GM18907 (cell line): ENCODE results near the gene PLEKHA7.

ENCODE experiments used
- ATAC-seq: cut with Tn5 transposase; IDR thresholded peaks from one replicate; pipeline ENCODE4 v1.9.1; 2021; ENCODE audit warnings: mild to moderate bottlenecking, moderate library complexity; ENCODE audit not compliant: unreplicated experiment

Gene PLEKHA7

DNA sequence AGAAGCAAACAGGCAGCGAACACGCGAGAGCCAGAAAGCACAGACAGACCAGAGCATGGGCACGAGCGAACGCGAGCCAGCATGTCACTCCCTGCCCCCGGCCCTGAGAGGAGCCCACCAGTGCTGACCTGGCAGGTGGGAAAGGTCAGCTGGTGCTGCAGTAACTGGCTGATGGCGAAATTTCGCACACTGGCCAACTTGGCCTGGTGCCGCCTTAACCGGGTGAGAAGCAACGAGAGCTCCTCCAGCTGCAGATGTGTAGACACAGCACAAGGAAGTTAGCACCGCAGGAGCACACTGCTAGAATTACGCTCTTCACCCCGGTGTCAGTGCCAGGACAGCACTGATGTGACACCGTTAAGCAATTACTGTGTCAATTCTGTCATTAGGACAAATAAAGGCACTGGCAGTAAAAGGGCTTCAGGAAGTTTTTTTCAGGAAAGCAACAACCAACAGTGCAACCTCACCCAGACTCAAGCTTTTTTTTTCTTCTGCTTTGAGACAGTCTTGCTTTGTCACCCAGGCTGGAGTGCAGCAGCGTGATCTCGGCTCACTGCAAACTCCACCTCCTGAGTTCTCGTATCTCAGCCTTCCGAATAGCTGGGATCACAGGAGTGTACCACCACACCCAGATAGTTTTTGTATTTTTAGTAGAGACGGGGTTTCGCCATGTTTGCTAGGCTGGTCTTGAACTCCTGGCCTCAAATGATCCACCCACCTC, 199.0 kb downstream of the PLEKHA7 start:
- no peak for ATAC-seq

DNA sequence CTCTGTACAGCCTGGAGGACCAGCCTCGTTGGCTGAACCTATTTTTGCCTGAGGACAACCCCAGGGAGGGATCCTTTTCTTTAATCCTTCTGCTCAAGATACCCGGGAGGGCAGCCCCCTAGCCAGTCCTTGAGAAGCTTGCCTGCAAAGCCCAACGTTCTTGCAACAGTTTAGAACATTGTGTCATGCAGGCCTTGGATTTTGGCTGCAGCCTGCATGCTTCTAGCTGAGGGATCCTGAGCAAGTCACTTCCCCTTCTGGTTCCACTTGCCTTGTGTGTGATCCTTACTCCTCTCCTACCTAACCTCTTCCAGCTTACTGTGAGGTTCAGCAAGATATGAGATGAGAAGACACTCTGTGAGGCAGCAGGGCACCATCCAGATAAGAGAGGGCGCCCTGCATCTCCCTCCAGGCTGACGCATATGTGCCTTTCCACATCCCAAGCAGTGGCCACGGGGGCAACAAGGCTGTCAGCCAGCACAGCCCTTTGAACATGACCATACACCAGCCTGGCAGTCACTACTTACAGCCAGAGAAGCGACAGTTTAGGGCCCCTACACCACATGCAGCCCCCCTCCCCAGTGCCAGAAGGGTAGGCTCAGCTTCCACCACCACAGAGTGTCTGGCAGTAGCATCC, 199.7 kb downstream of the PLEKHA7 start:
- ATAC-seq = no peak

DNA sequence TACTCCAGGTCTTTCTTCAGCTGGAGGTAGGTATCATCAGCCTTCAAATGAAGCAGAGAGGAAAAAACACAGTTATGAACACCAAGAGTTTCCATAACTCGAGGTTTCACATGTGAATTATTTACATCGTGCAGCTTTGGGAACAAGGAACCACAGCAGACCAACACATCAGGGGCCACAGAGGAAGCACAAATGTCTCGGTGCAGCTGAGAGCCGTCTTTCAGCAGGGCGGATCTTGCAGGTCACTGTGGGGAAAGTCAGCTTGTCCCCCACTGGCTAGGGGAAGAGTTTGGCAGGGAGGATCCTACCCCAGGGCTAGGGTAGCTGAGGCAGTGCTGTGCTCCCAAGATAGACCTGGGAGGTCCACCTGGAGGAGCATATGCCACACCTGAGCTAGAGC, 201.1 kb downstream of the PLEKHA7 start:
- ATAC-seq = no peak

DNA sequence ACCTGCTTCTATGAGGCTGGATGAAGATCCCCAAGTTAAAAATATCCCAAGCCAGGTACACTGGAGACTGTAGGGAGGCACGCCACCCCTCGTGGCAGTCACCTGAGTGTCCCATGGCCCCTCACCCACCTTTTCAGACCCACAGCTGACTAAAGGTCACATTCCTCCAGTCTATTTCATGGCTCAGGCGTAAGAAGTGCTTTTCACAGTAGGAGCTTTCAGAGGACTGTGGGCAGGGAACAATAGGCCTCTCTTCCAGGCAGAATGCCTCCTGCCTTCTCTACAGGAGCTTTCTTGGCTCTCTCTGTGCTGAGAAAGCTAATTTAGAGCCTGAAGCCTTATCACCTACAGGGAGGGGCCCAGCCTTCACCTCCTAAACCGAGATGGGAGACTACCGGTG, 201.9 kb downstream of the PLEKHA7 start:
- no peak for ATAC-seq

DNA sequence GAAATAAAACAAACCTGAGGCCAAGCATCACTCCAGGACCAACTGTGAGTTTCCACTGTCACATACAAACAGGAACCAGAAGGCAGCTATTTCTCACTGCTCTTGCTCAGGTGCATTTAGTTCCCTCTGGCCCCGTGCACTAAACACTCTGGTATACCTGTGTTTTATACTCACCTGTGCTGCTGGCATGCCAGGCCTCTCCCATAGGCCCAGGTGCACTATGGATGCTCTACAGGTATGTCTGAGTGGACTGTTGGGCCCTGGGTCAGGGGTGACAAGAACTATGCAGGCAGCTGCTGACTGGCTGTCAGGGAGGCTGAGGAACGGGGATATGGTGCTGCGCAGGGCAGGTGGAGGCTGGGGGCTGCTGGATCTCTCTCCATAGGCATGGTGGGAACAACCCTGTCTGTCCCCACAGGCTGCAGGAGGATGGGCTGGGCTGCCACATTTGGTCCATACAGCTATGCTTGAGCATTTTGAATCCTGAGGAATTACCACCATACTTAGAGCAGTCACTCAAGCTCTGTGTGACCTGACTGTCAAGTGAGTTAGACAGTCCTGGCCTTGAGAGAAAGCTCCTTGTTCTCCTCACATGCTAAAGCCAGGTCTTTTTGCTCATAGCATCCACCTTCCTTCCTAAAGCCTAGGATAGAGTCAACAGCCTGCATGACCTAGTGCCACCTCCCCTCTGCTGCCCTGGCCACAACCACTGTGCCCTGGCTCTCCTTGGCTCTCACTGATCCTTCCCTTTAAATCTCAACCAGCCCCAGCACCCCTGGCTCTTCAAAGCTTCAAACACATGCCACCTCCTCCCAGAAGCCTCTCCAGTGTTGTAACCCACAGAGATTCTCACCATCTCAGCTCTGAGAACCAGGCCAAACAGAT, 202.8 kb downstream of the PLEKHA7 start:
- ATAC-seq = no peak

DNA sequence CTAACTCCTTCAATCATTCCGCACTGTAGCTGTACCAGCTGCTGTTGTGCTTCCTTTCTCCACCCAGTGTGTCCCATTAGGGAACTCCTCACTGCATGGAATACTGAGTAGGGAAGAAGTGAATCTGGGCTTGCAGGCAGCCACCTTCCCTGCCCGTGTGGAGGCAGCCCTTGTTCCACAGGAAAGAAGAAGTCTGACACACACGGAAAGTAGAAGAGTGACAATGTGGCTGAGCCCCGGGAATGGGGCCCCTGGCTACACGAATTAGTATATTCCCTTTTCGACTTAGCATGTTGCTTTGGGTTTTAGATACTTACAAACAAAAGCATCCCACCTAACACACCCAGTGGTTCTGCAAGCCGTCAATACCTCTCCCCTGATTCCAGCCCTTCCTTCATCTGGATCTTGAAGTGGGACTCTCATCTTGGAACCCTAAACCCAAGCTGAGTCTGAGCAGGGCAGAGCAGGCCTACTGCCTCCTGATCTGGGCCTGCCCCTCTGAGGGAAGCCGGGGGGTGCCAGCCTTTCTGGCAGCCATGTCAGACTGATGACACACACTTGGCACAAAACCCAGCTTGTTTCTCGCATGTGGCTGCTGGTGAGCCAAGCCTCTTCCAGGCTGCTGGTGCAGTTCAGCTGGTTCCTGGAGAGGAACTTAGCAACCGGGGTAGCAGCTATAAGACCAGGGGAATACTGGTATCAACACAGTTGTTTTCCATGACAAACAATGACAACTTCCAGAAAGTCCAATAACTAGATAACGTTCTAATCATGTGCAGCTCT, 204.1 kb downstream of the PLEKHA7 start:
- ATAC-seq = no peak

DNA sequence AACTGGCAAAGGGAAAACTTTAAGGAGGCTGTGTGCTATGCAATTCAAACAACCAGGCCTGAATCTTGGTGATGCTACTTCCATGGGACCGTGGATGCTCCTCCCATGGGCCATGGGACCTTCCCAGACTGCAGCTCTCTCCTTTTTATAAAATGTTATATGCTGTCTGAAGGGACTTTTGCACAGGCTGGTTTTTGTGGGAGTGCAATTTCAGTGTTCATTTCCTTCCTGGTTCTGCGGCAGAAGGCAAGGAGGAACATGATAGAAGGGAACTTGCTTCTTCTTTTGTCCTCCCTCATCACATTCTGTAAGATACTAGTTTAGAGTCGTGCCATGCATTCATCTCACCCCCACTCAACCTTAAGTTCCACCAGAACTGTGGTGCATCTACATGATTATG, 206.9 kb downstream of the PLEKHA7 start:
- no peak for ATAC-seq

DNA sequence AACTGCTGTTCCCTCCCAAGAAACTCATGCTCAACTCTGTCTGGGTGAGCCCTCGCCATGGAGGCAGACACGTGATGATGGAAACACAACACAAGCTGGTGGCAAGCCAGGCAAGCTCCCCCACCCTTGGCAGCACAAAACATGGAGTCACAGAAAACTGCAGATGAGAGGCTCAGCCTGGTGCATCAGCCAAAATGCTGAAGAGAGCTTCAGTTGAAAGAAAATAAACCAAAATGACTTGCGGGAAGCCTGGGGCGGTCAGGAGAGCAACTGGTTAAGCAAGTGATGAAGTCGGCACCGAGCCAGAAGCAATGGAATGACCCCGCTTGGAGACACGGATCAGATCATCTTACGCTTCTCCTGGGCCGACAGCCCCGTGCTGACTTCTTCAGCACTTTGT, 207.4 kb downstream of the PLEKHA7 start:
- ATAC-seq = no peak

DNA sequence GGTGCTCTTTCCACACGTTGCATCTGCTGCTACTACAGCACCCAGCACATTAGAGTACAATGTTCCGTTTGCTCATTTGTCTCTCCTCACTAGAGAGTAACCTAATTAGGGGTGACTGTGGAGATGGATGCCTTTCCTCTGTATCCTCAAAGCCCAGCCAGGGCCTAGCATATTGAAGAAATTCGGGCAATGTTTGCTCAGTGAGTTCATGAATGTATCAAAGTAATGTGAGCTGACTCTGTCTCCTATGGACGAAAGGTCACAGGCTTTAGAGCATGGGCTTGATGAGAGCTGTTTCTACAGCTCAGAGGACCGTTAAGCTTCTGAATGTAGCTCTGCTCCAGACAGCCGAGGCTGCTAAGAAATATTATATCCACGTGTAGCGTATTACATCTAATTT, 208.3 kb downstream of the PLEKHA7 start:
- no peak for ATAC-seq

DNA sequence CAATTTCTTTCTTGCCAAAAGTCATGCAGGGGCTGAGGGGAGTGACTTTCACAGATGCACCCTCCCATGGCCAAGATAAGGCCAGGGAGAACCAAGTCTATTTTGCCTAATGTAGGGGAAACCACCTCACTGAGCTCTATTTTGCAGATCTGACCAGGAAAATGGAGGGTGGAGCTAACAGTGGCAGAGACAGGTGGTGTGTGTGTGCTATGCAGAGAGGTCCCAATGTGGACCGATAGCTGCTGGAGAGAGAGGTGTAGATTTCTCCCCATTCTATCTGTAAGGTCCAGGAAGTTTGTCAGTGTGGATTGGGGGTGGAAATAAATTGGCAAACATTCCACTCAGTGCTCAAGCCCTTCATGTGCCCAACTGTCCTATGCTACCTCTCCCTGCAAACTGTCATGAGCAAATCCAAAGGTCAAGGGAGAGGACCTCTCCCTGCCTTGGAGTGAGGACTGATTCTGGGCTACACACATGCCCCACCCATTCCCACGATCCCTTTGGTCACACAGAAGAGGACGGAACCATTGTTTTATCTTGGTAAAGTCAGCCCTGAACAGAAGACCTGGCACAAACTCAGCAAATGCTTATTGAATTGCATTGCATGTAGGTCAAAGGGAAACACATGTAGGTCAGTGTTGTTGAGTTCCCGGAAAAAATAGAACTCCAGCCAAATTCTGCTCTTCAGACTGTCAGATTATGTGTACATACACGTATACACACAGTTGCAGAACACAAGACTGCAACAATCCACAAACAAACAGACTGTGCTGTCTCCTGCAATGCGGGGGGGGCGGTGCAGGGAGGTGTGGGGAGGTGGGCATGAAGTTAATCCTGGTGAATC, 209.9 kb downstream of the PLEKHA7 start:
- no peak for ATAC-seq

DNA sequence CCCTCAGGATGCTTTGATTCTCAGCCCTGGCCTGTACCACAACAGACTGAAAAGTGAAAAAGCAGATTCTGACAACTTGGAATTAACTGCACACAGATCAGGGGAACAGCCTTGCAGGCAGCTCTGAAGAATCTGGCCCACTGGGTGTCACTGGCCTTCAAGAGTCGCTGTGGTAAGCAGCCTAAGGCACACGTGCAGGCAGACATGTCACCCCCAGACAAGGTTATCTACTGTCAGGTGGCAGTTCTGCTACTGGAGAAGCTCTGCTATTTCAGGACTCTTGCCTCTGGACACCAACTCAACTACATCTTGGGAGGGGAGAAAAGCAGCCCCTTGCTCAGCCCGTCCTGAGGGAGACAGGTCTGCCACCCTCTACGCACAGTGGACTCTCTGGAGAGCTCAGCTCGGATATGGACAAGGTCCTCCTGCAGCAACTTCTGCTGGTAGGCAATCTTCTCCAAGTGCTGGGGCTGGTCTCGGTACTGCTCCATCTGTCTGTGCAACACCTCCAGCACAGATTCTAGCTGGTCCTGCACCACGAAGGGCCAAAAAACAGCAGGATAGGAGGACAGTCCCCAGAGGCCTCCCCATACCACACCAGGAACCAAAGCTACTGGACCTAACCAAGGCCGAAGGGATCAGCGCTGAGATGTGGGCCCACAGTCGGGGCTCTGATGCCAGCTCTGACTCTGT, 212.8 kb downstream of the PLEKHA7 start:
- no peak for ATAC-seq

DNA sequence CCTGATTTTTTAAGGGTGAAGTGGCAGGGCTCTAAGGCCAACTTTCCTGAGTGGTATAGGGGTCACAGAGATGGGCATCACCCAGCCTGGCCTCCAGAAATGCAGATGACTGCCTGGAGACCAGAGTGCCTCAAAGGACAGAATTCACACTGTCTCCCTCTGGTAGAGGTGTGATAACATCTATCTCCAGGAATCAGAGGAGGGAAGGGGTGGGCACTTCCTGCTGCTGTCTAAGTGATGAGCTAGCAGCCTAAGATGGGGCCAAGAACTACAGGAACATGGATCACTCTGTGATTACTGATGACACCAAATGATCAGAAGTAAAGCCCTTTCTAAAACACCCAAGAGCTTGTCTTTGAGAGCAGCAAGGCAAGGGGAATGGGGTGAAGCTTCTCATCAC, 213.8 kb downstream of the PLEKHA7 start:
- ATAC-seq = no peak

DNA sequence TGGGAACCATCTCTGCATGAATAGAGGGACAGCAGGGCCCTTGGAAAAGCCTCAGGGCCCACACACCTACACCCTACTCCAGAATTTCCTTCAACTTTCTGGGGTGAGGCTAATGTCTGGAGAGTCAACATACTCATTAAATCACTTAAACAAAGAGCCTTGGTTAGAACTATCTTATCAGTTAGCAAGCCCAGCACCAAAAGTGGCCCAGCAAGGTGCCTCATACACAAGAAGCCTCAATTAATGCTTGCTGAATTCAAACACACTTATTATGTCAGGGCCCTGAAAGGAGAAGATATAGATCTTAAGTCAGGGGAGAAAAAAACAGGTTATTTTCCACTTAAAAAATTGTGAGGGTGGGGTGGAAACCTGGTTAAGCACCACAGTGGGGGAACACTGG, 214.3 kb downstream of the PLEKHA7 start:
- no peak for ATAC-seq

DNA sequence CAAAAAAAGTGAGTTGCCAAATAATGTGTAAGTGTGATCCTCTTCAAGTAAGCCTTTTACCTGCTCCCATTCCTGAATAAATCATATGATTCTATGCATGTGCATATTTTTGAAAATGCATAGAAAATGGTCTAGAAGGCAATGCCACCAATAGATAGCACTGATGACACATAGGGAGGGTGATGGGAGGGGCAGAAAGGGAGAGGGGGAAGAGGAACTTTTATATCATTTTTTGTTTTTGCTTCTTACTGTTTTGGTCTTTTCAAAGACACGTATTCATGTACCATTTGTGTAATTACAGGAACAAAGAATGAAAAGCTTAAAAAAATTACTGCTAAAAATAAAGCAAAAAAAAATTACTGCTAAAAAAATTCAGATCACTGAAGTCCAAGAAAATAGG, 215.0 kb downstream of the PLEKHA7 start:
- no peak for ATAC-seq

DNA sequence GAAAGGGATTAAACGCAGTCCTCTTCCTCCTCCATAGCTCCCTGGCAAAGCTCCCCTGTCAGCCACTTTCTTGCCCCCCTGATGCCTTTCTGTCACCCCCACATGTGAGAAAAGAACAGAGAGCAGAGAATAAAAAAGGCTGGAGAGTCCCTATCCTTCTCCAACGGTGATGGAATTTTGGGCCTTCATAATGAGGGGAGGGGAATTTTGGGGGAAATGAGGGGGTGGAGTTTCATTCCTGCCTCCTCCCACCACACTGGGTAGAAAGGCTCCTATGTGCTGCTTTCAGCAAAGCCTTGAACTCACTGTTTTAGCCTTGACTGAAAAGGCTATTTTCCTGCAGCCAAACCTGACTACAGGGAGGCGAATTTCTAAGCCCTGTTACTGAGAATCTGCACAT, 216.4 kb downstream of the PLEKHA7 start:
- no peak for ATAC-seq

DNA sequence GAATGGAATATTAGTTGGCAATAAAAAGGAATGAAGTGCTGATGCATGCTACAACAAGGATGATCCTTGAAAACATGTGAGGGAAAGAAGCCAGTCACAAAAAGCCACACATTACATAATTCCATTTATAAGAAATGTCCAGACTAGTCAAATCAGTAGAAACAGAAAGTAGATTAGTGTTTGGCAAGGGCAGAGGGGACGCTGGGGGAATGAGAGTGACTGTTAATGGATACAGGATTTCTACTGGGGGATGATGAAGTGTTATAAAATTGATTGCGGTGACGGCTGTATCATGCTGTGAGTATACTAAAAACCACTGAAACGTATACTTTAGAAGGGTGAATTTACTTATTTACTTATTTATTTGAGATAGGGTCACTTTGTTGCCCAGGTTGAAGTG, 217.9 kb downstream of the PLEKHA7 start:
- no peak for ATAC-seq

DNA sequence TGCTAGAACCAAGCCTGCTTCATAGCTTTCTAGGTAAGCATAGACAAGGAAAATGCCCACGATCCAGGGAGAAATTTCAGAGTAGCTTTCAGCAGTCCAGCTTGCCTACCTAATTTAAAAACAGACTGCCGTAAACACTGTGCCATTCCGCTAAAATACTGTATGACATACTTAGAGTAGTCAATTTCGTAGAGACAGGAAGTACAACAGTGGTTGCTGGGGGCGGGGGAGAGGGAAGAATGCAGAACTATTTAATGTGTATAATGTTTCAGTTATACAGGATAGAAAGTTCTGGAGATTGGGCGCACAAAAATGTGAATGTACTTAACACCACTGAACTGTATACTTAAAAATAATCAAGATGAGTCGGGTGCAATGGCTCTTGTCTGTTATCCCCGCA, 219.1 kb downstream of the PLEKHA7 start:
- no peak for ATAC-seq

DNA sequence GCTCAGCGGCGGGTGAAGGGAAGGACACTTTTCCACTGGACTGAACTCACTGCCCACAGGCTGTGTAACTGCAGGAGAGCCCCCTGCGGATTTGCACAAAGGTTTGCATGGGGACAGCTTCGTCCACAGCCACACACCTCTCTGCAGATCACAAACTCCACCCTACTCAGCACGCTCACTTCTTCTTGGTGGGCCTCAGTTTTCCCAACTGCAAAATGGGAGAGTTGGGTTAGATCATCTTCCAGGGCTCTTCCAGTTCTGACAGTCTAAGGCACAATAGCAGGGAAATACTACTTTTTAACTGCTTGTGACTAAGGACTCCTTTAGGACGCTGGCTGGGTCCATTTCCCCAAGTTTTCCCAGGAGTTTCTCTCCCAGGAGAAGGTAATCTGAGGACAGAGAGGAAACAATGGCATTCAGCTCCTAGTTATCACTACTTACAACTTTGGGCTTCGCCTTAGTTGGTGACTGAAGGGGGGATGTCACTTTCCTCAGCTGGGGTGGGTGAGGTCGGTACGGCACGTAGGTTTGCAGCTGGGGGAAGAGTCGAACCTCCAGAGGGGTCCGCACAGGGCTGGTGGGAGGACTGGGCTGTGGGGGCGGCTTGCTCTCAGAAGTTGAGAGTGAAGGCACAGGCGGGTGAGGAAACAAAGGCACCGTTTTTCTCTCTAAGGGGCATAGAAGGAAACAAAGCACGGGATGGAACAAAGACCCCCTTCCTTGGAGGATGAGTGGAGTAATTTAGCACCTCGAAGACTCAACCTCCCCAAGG, 220.0 kb downstream of the PLEKHA7 start:
- no peak for ATAC-seq

DNA sequence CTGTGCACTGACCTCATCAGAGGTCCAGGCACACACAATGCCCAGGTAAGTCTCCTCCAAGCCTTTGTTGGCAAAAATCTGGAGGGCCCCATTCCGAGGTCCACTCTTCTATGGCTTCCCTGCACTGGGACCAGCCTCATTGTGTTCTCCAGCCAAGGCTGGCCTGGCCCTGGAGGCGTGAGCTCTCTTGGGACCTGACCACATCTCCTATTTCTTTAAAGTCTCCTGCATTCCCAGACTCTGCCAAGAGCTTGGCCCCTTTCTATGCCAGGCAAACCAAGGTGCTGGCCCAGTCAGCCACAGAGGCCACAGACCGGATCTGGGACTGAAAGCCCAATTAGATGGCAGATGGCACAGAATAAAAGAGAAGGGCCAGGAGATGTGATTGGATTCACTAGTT, 220.7 kb downstream of the PLEKHA7 start:
- no peak for ATAC-seq
